Keratinocyte (primary cell): Measurements from ENCODE around the gene GRN. TPM values are rescaled to one million over a fixed set of nuclear protein-coding genes. Genes with fewer than 3 reads are reported as not detected.

ENCODE experiments used
- DNase-seq: peaks from one replicate; pipeline ENCODE4 v3.0.0-alpha.2; 2011; ENCODE audit warnings: low read depth, missing footprints, low spot score
- FAIRE-seq: peaks from 2 replicates; lab custom pipeline; 2011; peaks lifted over from hg19 to GRCh38; lab: Jason Lieb, UNC
- H2AFZ ChIP-seq: 2 replicates; pipeline ENCODE4 v1.6.0; 2012; ENCODE audit warnings: low read length, control low read depth, inconsistent platforms; ENCODE audit not compliant: control insufficient read depth
- H3K27ac ChIP-seq: 2 replicates; pipeline ENCODE4 v1.5.1; 2011; ENCODE audit warnings: low read length; ENCODE audit not compliant: control insufficient read depth, insufficient read depth
- H3K27me3 ChIP-seq: 3 replicates; pipeline ENCODE4 v1.6.0; 2011; ENCODE audit warnings: low read length; ENCODE audit not compliant: control insufficient read depth, insufficient read depth; ENCODE audit errors: extremely low read depth
- H3K36me3 ChIP-seq, 2 experiments: 2 replicates in 1 of 2; 3 replicates in 1 of 2; pipeline ENCODE4 v1.5.1; 2011; ENCODE audit warnings: low read length in 2 of 2, mild to moderate bottlenecking in 1 of 2; ENCODE audit not compliant: control insufficient read depth in 2 of 2, insufficient read depth in 2 of 2; ENCODE audit errors: extremely low read depth in 1 of 2
- H3K4me1 ChIP-seq: 3 replicates; pipeline ENCODE4 v1.5.1; 2011; ENCODE audit warnings: low read length; ENCODE audit not compliant: control insufficient read depth, insufficient read depth; ENCODE audit errors: extremely low read depth
- H3K4me2 ChIP-seq: 3 replicates; pipeline ENCODE4 v1.6.0; 2011; ENCODE audit warnings: low read depth, low read length; ENCODE audit not compliant: control insufficient read depth, insufficient read depth; ENCODE audit errors: extremely low read depth
- H3K4me3 ChIP-seq, 3 experiments: fragments of 200-600 bp in 1 of 3; sonication (generic) in 1 of 3; 2 replicates in 2 of 3; 3 replicates in 1 of 3; pipeline ENCODE4 v1.5.1; 2011 to 2016; ENCODE audit warnings: low read length in 3 of 3, mild to moderate bottlenecking in 3 of 3, control low read depth in 2 of 3, inconsistent platforms in 1 of 3, low read depth in 1 of 3, mixed read lengths in 1 of 3, mixed run types in 1 of 3, moderate library complexity in 1 of 3; ENCODE audit not compliant: control insufficient read depth in 2 of 3, insufficient read depth in 2 of 3; ENCODE audit errors: extremely low read depth in 1 of 3
- H3K79me2 ChIP-seq: 2 replicates; pipeline ENCODE4 v1.6.0; 2012; ENCODE audit warnings: low read length; ENCODE audit not compliant: control insufficient read depth, insufficient read depth
- H3K9ac ChIP-seq: 3 replicates; pipeline ENCODE4 v1.6.0; 2011; ENCODE audit warnings: low read length; ENCODE audit not compliant: control insufficient read depth, insufficient read depth; ENCODE audit errors: extremely low read depth
- H3K9me1 ChIP-seq: 3 replicates; pipeline ENCODE4 v1.6.0; 2011; ENCODE audit warnings: low read length; ENCODE audit not compliant: control insufficient read depth, insufficient read depth; ENCODE audit errors: extremely low read depth
- H3K9me3 ChIP-seq: 2 replicates; pipeline ENCODE4 v1.5.1; 2012; ENCODE audit warnings: low read depth, low read length; ENCODE audit not compliant: control insufficient read depth
- H4K20me1 ChIP-seq: 3 replicates; pipeline ENCODE4 v1.6.0; 2011; ENCODE audit warnings: low read length; ENCODE audit not compliant: control insufficient read depth, insufficient read depth; ENCODE audit errors: extremely low read depth
- EZH2 ChIP-seq: IDR thresholded peaks from one replicate; pipeline ENCODE4 v1.6.1; 2012; ENCODE audit warnings: inconsistent platforms, mild to moderate bottlenecking, low read length, moderate library complexity
- dilution Hi-C: fragments of 300-500 bp; cut with MboI; formaldehyde crosslinking; loops from one replicate; pipeline ENCODE4 v1.7.0; 2020; ENCODE audit warnings: low sequenced_read_pairs; ENCODE audit not compliant: extremely low pct_ligation_motif_present
- polyA plus RNA-seq, 5 experiments: library from polyadenylated mRNA; depleted of rRNA in 3 of 5; stranded (reverse) in 3 of 5; stranded (forward) in 1 of 5; unstranded in 1 of 5; fragments of >200 nt; gene quantifications; 1 replicate in 1 of 5; 2 replicates in 3 of 5; 3 replicates in 1 of 5; pipeline versions ENCODE4 v1.2.1 to v1.2.3, GENCODE V29; 2011 to 2012; ENCODE audit warnings: missing spikeins in 2 of 5, low read depth in 1 of 5, low replicate concordance in 1 of 5
- TF ChIP-seq, protein P1 (sequence below), 3 experiments: IDR thresholded peaks in 1 of 3; conservative IDR thresholded peaks in 1 of 3; optimal IDR thresholded peaks in 1 of 3; 2 replicates in 2 of 3; 3 replicates in 1 of 3; pipeline versions ENCODE3 to v1.5.1; 2011; ENCODE audit warnings: low read length in 3 of 3, mild to moderate bottlenecking in 3 of 3, moderate library complexity in 2 of 3, control low read depth in 1 of 3, inconsistent platforms in 1 of 3; ENCODE audit not compliant: insufficient read depth in 2 of 3; ENCODE audit errors: extremely low read depth in 1 of 3

Gene GRN
- polyA plus RNA-seq, 1 donor (not counting 4 experiments of a cell fraction or from before 2014, with no cell fraction given): 179 TPM

GRCh38 chr17:44383861-44384260, 38.8 kb downstream of the GRN start:
- no peak overlapping the region for H3K4me2 ChIP-seq
- H3K9me3 ChIP-seq: no peaks in the 10 kb centered on the region
- DNase-seq (no peak), FAIRE-seq (no peak)
- H3K4me3 ChIP-seq: no peak overlapping the region
- no peak overlapping the region for H3K9ac ChIP-seq
- TF ChIP-seq, protein P1, sequence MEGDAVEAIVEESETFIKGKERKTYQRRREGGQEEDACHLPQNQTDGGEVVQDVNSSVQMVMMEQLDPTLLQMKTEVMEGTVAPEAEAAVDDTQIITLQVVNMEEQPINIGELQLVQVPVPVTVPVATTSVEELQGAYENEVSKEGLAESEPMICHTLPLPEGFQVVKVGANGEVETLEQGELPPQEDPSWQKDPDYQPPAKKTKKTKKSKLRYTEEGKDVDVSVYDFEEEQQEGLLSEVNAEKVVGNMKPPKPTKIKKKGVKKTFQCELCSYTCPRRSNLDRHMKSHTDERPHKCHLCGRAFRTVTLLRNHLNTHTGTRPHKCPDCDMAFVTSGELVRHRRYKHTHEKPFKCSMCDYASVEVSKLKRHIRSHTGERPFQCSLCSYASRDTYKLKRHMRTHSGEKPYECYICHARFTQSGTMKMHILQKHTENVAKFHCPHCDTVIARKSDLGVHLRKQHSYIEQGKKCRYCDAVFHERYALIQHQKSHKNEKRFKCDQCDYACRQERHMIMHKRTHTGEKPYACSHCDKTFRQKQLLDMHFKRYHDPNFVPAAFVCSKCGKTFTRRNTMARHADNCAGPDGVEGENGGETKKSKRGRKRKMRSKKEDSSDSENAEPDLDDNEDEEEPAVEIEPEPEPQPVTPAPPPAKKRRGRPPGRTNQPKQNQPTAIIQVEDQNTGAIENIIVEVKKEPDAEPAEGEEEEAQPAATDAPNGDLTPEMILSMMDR (optimal IDR thresholded peaks at IDR 0.05 in 1 of 3, IDR thresholded peaks at IDR 0.05 in 1 of 3, conservative IDR thresholded peaks at IDR 0.05 in 1 of 3; ENCODE audit: extremely low read depth in 1 of 3, insufficient read depth in 2 of 3, low read length in 3 of 3): no peak
- TF ChIP-seq EZH2: no peak
- dilution Hi-C loops: no loop called here
- no peaks in the 10 kb centered on the region for H4K20me1 ChIP-seq
- peaks cover 9% of the 10 kb centered on the region for H3K4me1 ChIP-seq
- H3K27me3 ChIP-seq: peaks cover 37% of the 10 kb centered on the region
- H3K36me3 ChIP-seq: no peaks in the 10 kb centered on the region
- H3K79me2 ChIP-seq: no peaks in the 10 kb centered on the region
- H3K9me1 ChIP-seq: no peaks in the 10 kb centered on the region
- H2AFZ ChIP-seq: no peak overlapping the region
- no peak overlapping the region for H3K27ac ChIP-seq

GRCh38 chr17:44384281-44384822, 39.2 kb downstream of the GRN start:
- Histone ChIP-seq H3K27ac (no peak overlapping the region), H3K4me3 (no peak overlapping the region), H3K27me3 (peaks cover 37% of the 10 kb centered on the region), H3K9ac (no peak overlapping the region), H3K9me1 (no peaks in the 10 kb centered on the region), H3K36me3 (no peaks in the 10 kb centered on the region), H3K79me2 (no peaks in the 10 kb centered on the region), H3K4me2 (no peak overlapping the region), H3K4me1 (peaks cover 9% of the 10 kb centered on the region), H3K9me3 (no peaks in the 10 kb centered on the region), H2AFZ (no peak overlapping the region), H4K20me1 (no peaks in the 10 kb centered on the region)
- DNase-seq (no peak), FAIRE-seq (no peak)
- TF ChIP-seq EZH2: no peak
- TF ChIP-seq, protein P1 (optimal IDR thresholded peaks at IDR 0.05 in 1 of 3, IDR thresholded peaks at IDR 0.05 in 1 of 3, conservative IDR thresholded peaks at IDR 0.05 in 1 of 3; ENCODE audit: extremely low read depth in 1 of 3, insufficient read depth in 2 of 3, low read length in 3 of 3): no peak
- dilution Hi-C loops: no loop called here
